IgD-negative memory B cell (primary cell): ENCODE data around the gene TNKS2. TPM values are rescaled to one million over a fixed set of nuclear protein-coding genes. Genes with fewer than 3 reads are reported as not detected.
"Not testable (repeated sequence)": the region's sequence is repeated elsewhere in the genome, so short reads cannot be mapped to it uniquely, and the experiment has no call there.

Experiments used
- H3K27ac Mint-ChIP-seq, 3 donors: one replicate each; pipeline ENCODE4 v1.8.0; 2020 to 2022; ENCODE audit warnings: mild to moderate bottlenecking in 3 of 3, mixed read lengths in 3 of 3, moderate library complexity in 1 of 3
- H3K27me3 Mint-ChIP-seq: one replicate; pipeline ENCODE4 v1.8.0; 2021; ENCODE audit warnings: mixed read lengths
- H3K36me3 Mint-ChIP-seq: one replicate; pipeline ENCODE4 v1.8.0; 2020; ENCODE audit warnings: mild to moderate bottlenecking, mixed read lengths
- H3K4me1 Mint-ChIP-seq, 3 donors: one replicate each; pipeline ENCODE4 v1.8.0; 2020 to 2022; ENCODE audit warnings: mixed read lengths in 3 of 3, mild to moderate bottlenecking in 1 of 3
- H3K4me3 Mint-ChIP-seq, 4 donors: one replicate each; pipeline ENCODE4 v1.8.0; 2020 to 2022; ENCODE audit warnings: mild to moderate bottlenecking in 4 of 4, mixed read lengths in 4 of 4, moderate library complexity in 3 of 4
- H3K9me3 Mint-ChIP-seq, 3 donors: one replicate each; pipeline ENCODE4 v1.8.0; 2020 to 2021; ENCODE audit warnings: mixed read lengths in 3 of 3, mild to moderate bottlenecking in 1 of 3
- polyA plus RNA-seq: library from polyadenylated mRNA; unstranded; fragments of 300-500 nt; fragmentation: Illumina TruSeq; gene quantifications from one replicate; pipeline ENCODE4 v1.2.3, GENCODE V29; 2021

The TNKS2 gene
- polyA plus RNA-seq, result 20.1 TPM

DNA sequence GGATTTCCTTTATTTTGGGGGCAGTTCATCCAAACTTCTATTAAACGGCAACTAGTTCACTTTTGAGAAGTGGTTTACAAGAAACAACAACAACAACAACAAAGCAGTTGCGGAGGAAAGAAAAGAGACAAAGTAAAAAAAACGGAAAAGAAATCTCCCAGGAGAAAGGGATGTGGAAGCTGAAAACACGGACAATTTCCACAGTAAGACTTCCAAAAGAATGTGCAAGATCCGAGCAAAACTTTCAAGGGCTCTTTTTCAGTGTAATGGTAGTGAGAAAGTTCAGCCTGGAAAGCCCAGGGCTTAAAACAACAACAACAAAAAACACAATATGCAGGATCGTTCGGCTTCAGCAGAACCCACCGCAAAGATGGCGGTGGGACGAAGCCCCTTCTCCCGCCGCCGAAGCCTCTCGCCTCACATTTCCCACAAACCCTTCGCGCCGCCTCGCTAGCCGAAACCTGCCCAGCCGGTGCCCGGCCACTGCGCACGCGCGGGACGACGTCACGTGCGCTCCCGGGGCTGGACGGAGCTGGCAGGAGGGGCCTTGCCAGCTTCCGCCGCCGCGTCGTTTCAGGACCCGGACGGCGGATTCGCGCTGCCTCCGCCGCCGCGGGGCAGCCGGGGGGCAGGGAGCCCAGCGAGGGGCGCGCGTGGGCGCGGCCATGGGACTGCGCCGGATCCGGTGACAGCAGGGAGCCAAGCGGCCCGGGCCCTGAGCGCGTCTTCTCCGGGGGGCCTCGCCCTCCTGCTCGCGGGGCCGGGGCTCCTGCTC is at the start of gene TNKS2:
Gene TNKS2, plus strand, starts transcription at position 553 of the 775 bp plus-strand sequence. CDS start 265 bp downstream, outside the sequence.
- Mint-ChIP-seq H3K27ac (peak within 1 kb of the TSS; percentile 96 to 99 (median 99)), H3K4me3 (peak within 1 kb of the TSS; percentile 95 to 99 (median 98)), H3K36me3 (peaks cover 3% of the 10 kb centered on the region), H3K9me3 (no peaks in the 10 kb centered on the region), H3K4me1 (peaks cover 44 to 49% (median 45%) of the 10 kb centered on the region in 3 donors), H3K27me3 (no peaks in the 10 kb centered on the region)

DNA sequence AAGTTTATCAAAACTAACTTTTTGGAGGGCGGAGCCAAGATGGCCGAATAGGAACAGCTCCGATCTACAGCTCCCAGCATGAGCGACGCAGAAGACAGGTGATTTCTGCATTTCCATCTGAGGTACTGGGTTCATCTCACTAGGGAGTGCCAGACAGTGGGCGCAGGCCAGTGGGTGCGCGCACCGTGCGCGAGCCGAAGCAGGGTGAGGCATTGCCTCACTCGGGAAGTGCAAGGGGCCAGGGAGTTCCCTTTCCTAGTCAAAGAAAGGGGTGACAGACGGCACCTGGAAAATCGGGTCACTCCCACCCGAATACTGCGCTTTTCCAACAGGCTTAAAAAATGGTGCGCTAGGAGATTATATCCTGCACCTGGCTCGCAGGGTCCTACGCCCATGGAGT is 48.6 kb upstream of the TNKS2 start:
- not testable (repeated sequence) for H3K27ac Mint-ChIP-seq, H3K9me3 Mint-ChIP-seq

DNA sequence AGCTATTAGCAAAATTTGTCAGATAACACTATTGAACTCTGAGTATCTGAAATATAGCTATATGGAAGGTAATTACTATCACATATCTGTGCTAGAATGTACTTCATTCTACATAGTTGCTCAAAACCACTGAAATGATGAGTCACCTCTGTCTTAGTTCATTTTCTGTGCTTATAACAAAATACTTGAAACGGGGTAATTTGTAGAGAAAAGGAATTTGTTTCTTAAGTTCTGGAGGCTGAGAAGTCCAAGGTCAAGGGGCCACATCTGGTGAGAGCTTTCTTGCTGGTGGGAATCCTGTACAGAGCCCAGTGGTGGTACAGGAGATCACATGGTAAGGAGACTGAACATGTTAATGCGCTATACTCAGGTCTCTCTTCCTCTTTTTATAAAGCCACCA is 41.9 kb upstream of the TNKS2 start:
- H3K36me3 Mint-ChIP-seq, result no peaks in the 10 kb centered on the region
- H3K27me3 Mint-ChIP-seq, result no peaks in the 10 kb centered on the region
- H3K4me1 Mint-ChIP-seq, result no peaks in the 10 kb centered on the region
- no peaks in the 10 kb centered on the region for H3K9me3 Mint-ChIP-seq
- no peak overlapping the region for H3K27ac Mint-ChIP-seq
- H3K4me3 Mint-ChIP-seq, result no peak overlapping the region

More for the DNA sequence above, 48.6 kb upstream of the TNKS2 start:
- H3K36me3 Mint-ChIP-seq, H3K4me1 Mint-ChIP-seq, H3K4me3 Mint-ChIP-seq, H3K27me3 Mint-ChIP-seq: not testable (repeated sequence)

- no peak overlapping the region for H3K27ac Mint-ChIP-seq
- H3K27me3 Mint-ChIP-seq, result no peaks in the 10 kb centered on the region
- H3K4me1 Mint-ChIP-seq, result no peaks in the 10 kb centered on the region
- H3K9me3 Mint-ChIP-seq, result no peaks in the 10 kb centered on the region
- no peak overlapping the region for H3K4me3 Mint-ChIP-seq
- no peaks in the 10 kb centered on the region for H3K36me3 Mint-ChIP-seq
Observed at GRCh38 chr10:91758303-91759146, 39.7 kb upstream of the TNKS2 start.

DNA sequence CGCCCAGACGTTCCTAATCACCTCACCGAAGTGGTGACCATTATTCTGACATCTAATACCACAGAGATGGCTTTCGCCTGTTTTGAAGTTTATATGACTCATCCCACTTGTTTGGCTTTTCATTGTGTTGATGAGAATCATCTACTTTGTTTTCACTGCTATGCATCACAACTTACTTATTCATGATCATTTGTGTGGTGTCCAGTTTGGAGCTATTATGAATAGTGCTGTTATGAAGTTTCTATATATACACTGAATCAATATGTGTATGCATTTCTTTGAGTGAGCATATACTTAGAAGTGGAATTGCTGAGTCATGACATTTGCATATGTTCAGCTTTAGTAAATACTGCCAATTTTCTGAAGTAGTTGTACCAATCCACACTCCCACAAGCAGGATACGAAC is 38.6 kb upstream of the TNKS2 start:
- Mint-ChIP-seq H3K4me3 (no peak overlapping the region), H3K36me3 (no peaks in the 10 kb centered on the region), H3K27ac (no peak overlapping the region), H3K27me3 (no peaks in the 10 kb centered on the region), H3K9me3 (no peaks in the 10 kb centered on the region), H3K4me1 (no peaks in the 10 kb centered on the region)

- Mint-ChIP-seq H3K4me1 (no peaks in the 10 kb centered on the region), H3K27me3 (no peaks in the 10 kb centered on the region), H3K36me3 (no peaks in the 10 kb centered on the region), H3K27ac (no peak overlapping the region), H3K9me3 (no peaks in the 10 kb centered on the region), H3K4me3 (no peak overlapping the region)
Observed at GRCh38 chr10:91761721-91762120, 36.5 kb upstream of the TNKS2 start.

DNA sequence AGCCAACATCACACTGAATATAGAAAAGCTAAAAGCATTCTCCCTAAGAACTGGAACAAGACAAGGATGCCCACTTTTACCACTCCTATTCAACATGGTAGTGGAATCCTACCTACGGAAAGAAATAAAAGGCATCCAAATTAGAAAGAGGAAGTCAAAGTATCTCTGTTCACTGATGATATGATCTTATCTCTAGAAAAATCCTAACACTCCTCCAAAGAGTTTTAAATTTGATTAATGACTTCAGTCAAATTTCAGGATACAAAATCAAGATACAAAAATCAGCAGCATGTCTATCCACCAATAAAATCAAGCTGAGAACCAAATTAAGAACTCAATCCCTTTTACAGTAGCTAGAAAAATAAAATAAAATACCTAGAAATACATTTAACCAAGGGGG is 35.3 kb upstream of the TNKS2 start:
- no peaks in the 10 kb centered on the region for H3K4me1 Mint-ChIP-seq
- H3K9me3 Mint-ChIP-seq, result no peaks in the 10 kb centered on the region
- H3K27me3 Mint-ChIP-seq, result no peaks in the 10 kb centered on the region
- no peaks in the 10 kb centered on the region for H3K36me3 Mint-ChIP-seq
- H3K4me3 Mint-ChIP-seq, result no peak overlapping the region
- no peak overlapping the region for H3K27ac Mint-ChIP-seq

DNA sequence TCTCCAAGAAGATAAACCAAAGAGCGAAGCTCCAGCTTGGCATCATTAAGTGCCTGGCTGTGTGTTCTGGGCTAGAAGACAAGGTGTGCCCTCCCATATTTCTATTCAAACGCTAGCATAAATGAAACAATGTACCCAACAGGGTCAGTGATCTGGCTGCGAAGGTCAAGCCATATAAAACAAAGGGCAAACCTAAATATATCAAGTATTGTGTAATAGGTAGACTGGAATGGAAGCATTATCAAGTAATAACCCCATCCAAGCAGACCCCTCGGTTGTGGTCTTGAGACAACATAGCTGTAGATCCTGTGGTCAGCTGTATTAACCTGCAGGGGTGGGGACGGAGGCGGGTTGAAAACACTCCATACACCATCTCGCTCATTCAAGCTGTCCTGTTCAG is 31.6 kb upstream of the TNKS2 start:
- Mint-ChIP-seq H3K9me3 (no peaks in the 10 kb centered on the region), H3K27me3 (no peaks in the 10 kb centered on the region), H3K4me1 (no peaks in the 10 kb centered on the region), H3K27ac (no peak overlapping the region), H3K36me3 (no peaks in the 10 kb centered on the region), H3K4me3 (no peak overlapping the region)

DNA sequence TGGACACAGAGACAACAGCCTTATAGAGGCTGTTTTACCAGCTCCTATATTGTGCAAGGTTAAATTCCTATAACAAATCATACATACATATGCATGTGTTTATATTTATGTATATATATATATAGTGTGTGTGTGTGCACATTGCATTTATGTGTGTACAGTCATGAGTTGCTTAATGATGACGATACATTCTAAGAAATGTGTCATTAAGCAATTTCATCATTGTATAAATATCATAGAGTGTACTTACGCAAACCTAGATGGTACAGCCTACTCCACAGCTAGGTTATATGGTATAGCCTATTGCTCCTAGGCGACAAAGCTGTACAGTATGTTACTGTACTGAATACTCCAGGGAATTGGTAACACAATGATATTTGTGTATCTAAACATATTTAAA is 30.1 kb upstream of the TNKS2 start:
- no peak overlapping the region for H3K27ac Mint-ChIP-seq
- H3K36me3 Mint-ChIP-seq, result no peaks in the 10 kb centered on the region
- no peaks in the 10 kb centered on the region for H3K9me3 Mint-ChIP-seq
- no peaks in the 10 kb centered on the region for H3K4me1 Mint-ChIP-seq
- no peak overlapping the region for H3K4me3 Mint-ChIP-seq
- H3K27me3 Mint-ChIP-seq, result no peaks in the 10 kb centered on the region

- H3K36me3 Mint-ChIP-seq, result no peaks in the 10 kb centered on the region
- peaks cover 2% of the 10 kb centered on the region for H3K27me3 Mint-ChIP-seq
- no peak overlapping the region for H3K27ac Mint-ChIP-seq
- H3K4me3 Mint-ChIP-seq, result no peak overlapping the region
- no peaks in the 10 kb centered on the region for H3K4me1 Mint-ChIP-seq
- H3K9me3 Mint-ChIP-seq, result no peaks in the 10 kb centered on the region
Observed at GRCh38 chr10:91771907-91772306, 26.3 kb upstream of the TNKS2 start.

DNA sequence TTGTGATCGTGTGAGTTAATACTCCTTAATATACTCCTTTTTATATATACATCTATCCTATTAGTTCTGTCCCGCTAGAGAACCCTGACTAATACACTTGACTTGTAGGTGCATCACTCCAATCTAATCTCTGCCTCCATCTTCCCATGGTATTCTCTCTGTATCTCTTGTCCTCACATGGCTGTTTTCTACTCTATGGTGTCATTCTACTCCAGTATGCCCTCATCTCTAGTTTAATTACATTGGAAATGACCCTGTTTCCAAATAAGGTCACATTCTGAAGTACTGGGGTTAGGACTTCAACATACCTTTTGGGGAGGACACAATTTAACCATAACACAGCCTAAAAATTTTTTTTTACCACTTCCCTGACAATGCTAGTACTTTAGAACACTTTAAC is 25.8 kb upstream of the TNKS2 start:
- Mint-ChIP-seq H3K27me3 (peaks cover 2% of the 10 kb centered on the region), H3K4me1 (no peaks in the 10 kb centered on the region), H3K9me3 (no peaks in the 10 kb centered on the region), H3K36me3 (no peaks in the 10 kb centered on the region), H3K4me3 (no peak overlapping the region), H3K27ac (no peak overlapping the region)

DNA sequence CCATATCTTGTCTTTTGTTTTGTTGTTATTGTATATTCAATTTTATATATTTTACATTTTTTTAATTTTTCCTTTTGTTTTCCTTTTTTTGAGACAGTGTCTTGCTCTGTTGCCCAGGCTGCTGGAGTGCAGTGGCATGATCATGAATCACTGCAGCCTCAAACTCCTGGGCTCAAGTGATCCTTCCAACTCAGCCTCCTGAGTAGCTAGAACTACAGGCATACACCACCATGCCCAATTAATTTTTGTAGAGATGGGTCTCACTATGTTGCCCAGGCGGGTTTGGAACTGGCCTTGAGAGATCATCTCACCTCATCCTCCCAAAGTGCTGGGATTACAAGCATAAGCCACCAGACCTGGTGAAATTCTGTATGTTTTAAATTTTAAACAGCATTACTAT is 25.4 kb upstream of the TNKS2 start:
- no peaks in the 10 kb centered on the region for H3K36me3 Mint-ChIP-seq
- H3K9me3 Mint-ChIP-seq, result no peaks in the 10 kb centered on the region
- no peaks in the 10 kb centered on the region for H3K4me1 Mint-ChIP-seq
- H3K4me3 Mint-ChIP-seq, result no peak overlapping the region
- H3K27ac Mint-ChIP-seq, result no peak overlapping the region
- peaks cover 2% of the 10 kb centered on the region for H3K27me3 Mint-ChIP-seq

GRCh38 chr10:91774571-91774970 is 23.7 kb upstream of the TNKS2 start:
- H3K9me3 Mint-ChIP-seq, result no peaks in the 10 kb centered on the region

GRCh38 chr10:91775731-91776130 is 22.5 kb upstream of the TNKS2 start:
- H3K27ac Mint-ChIP-seq, result no peak overlapping the region
- peaks cover 0 to 1% (median 0%) of the 10 kb centered on the region in 3 donors for H3K4me1 Mint-ChIP-seq
- H3K27me3 Mint-ChIP-seq, result peaks cover 2% of the 10 kb centered on the region
- no peaks in the 10 kb centered on the region for H3K9me3 Mint-ChIP-seq
- H3K4me3 Mint-ChIP-seq, result no peak overlapping the region
- no peaks in the 10 kb centered on the region for H3K36me3 Mint-ChIP-seq

More at GRCh38 chr10:91774571-91774970, 23.7 kb upstream of the TNKS2 start:
- peaks cover 2% of the 10 kb centered on the region for H3K27me3 Mint-ChIP-seq
- H3K36me3 Mint-ChIP-seq, result no peaks in the 10 kb centered on the region
- no peak overlapping the region for H3K27ac Mint-ChIP-seq
- no peaks in the 10 kb centered on the region for H3K4me1 Mint-ChIP-seq
- H3K4me3 Mint-ChIP-seq, result no peak overlapping the region

DNA sequence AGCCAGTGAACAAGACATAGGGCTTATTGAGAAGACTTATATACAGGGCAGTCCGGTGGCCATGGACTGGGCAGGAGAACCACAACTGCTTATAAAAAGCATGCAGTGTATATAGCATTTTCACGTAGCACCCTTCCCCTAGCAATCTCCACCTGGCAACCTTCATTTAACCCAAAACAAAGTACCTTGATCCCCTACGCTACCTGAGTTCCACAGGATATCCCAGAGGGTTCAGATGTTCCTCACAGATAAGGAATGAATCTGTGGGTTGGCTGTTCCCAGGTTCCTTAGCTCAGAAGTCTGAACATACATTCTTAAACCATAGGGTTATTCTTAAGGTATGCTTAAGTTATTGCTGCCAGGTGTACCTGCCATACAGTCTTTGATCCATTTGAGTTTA is 22.0 kb upstream of the TNKS2 start:
- Mint-ChIP-seq H3K27me3 (peaks cover 2% of the 10 kb centered on the region), H3K4me3 (no peak overlapping the region), H3K27ac (no peak overlapping the region), H3K9me3 (no peaks in the 10 kb centered on the region), H3K36me3 (no peaks in the 10 kb centered on the region), H3K4me1 (peaks cover 0 to 1% (median 0%) of the 10 kb centered on the region in 3 donors)

GRCh38 chr10:91778485-91778884 is 19.7 kb upstream of the TNKS2 start:
- no peaks in the 10 kb centered on the region for H3K9me3 Mint-ChIP-seq
- peaks cover 0 to 1% (median 0%) of the 10 kb centered on the region in 3 donors for H3K4me1 Mint-ChIP-seq
- H3K27me3 Mint-ChIP-seq, result peaks cover 2% of the 10 kb centered on the region
- no peak overlapping the region for H3K4me3 Mint-ChIP-seq
- H3K27ac Mint-ChIP-seq, result no peak overlapping the region
- peaks cover 3% of the 10 kb centered on the region for H3K36me3 Mint-ChIP-seq
